ENCODE data around the gene MGAT2. TPM values are rescaled to one million over a fixed set of nuclear protein-coding genes. Genes with fewer than 3 reads are reported as not detected.
A peak's percentile ranks its signal among the peaks of the same experiment; 100 is the strongest.
"Not testable (repeated sequence)": the region's sequence is repeated elsewhere in the genome, so short reads cannot be mapped to it uniquely, and the experiment has no call there.

The MGAT2 gene
- 30.1 TPM for polyA plus RNA-seq (2012; ENCODE audit: insufficient read depth, insufficient read length)

DNA sequence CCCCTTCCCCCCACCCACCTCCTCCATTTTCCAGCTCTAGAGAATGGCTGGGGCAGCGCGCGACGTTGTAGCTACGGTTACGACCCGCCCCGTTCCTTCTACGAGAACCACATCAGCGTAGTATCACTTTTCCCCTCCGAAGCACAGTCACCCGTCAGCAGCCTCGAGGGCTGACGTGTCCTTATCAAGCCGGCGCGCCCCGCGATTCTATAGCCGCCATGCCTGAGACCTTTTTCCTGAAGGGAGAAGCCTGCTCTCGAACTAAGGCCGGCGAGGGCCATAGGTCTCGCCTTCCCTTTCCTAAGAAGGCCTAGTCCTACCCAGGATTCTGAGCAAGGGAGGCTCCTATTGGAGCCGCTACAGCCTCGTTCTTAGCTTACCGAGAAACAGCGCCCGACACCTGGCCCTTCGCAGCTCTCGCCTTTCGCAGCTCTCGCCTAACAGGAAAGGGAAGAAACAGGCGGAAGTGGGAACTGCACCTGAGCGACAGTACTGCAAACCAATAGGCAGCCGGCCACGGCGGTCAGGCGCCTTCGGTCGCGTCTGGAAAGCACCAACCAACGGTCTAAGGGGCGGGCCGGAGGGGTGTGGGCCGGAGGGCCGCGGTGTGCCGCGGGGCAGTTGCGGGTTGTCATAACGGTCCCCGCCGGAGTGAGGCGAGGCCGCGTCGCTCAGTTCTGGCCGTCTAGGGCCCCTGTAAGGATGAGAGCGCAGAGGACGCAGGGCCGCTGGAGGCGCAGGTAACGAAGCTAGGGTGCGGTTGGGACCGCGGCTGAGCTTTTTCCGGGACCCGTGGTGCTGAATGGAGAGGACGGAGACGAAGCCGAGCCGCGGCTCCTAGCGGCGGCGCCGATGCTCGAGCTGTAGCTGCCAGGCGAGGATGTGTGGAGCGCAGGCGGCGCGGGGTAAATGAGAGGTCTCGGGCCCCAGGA, at the start of gene MGAT2, which contains the start of gene RPL36AL:
TSS of gene MGAT2 (plus strand) at position 618 of the 932 bp plus-strand sequence. CDS start 470 bp downstream, outside the sequence.
TSS of gene RPL36AL (minus strand) at position 445 of the 932 bp plus-strand sequence. CDS start 1,522 bp downstream, outside the sequence.
- peak within 1 kb of the TSS; percentile 74 for H3K4me3 ChIP-seq (ENCODE audit: low read length)
- peak; percentile 97 for DNase-seq (ENCODE audit: low read depth, low spot score)

DNA sequence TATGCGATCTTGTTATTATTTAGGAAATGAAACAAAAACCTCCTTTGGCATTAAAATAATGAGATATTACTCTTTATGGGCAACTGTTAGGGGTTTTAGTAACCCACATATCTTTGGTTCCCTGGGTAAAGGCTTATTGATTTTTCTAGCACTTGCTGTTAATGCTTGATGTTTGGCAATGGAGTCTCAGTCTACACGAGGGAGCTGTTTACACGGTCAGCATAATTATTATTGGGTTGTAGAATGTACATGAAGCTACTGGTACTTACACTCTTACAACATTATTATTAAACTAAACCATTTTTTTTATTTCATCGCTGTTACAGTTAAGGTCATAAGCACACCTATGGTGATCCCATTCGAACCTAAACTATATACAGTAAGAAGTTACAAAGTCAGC, 46.6 kb upstream of the MGAT2 start:
- no peak overlapping the region for H3K4me3 ChIP-seq (ENCODE audit: low read length)
- DNase-seq (ENCODE audit: low read depth, low spot score) = no peak

DNA sequence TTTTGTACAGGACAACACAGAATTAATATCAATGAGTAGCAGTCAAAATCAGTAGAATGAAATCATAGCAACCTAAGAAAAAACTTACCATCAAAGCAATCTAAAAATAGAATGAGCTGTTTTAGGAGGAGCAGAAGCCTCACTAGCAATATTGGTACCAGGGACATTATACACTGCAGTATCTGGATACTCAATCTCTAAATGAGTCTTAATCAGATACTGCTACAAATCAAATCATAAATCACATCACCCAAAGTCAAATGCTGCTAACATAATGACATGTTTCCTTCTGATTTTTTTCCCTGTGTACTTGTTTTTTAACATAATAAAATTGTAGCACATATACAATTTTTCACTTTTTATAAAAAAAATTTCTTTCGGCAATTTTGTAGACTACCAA, 42.5 kb upstream of the MGAT2 start:
- no peak for DNase-seq (ENCODE audit: low read depth, low spot score)
- no peak overlapping the region for H3K4me3 ChIP-seq (ENCODE audit: low read length)

DNA sequence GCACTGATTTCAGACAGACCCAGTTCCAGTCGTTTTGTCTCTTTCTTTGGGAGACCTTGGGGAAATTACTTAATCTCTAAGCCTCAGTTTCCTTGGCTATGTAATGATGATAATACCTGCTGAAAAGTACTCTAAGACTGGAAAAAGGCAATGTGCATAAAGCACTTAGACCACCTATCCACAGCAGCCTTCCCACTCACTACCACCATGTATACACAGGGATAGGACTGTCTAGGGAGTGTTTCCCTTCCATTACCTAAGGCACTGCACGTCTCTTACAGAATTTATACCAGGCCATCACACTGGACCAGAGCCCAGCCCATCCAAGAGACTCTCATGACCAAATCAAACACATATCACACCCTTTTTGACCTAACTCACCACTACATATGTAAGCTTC, 40.8 kb upstream of the MGAT2 start:
- no peak for DNase-seq (ENCODE audit: low read depth, low spot score)
- no peak overlapping the region for H3K4me3 ChIP-seq (ENCODE audit: low read length)

DNA sequence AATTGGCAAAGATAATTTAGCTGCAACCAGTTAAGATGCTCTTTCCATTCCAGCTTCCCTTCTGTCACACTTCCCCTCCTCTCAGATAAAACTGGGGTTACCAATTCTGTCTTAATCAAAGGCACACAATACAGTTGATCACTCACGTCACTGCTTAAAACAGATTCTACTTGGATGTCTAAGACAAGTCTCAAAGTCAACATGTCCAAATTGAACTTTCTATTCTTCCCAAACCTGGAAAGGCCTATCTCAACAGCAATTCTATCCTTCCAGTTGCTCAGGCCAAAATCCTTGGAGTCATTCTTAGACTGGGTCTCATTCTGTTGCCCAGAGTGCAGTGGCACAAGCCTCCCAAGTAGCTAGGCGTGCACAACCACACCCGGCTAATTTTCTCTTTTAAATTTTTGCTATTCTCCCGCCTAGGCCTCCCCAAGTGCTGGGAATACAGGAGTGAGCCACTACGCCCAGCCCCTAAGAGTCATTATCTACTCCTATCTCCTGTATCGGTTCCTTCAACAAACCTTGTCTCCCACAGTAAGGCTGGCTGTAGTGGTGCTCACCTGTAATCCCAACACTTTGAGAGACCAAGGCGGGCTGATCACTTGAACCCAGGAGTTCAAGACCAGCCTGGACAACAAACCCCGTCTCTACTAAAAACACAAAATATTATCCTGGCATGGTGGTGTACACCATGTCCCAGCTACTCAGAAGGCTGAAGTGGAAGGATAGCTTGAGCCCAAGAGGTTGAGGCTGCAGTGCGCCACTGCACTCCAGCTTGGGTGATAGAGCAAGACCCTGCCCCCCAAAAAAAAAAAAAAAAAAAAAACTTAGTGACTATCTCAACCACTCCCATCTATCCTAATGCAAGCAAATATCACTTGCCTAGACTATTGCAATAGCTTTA, 39.1 kb upstream of the MGAT2 start:
- no peak overlapping the region for H3K4me3 ChIP-seq (ENCODE audit: low read length)
- no peak for DNase-seq (ENCODE audit: low read depth, low spot score)

DNA sequence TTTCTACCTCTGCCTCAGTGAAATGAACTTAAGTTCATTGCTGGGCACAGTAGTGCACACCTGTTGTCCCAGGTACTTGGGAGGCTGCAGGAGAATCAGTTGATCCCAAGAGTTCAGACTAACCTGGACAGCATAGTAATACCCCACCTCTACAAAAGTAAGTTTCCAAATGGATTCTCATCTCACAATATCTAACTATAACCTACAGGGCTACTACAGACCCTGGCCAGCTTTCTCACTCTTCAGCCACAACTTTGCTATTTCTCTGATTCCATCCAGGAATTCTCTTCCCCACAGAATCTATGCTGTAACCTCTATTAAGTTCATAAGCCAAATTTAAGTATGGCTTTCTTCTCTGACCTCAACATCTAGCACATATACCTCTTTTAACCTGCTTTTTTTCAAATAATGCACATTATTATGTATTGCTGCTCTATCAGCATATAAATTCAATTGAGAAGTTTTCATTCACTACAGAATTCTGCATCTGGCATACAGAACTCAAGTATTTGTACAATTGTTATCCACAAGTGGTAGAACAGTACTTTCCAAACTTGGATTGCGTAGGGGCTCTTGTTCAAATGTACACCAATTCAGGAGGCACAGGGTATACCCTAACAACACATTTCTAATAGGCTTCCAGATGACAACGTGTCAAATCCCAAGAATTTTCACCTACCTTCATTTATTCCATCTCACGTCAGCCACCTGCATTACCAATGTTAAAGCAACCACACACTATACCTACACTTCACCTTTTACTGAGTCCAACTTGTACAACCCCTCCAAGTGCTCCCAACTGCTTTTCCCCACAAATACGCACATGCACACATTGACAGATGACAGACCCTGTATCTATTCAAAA, 38.3 kb upstream of the MGAT2 start:
- no peak overlapping the region for H3K4me3 ChIP-seq (ENCODE audit: low read length)
- DNase-seq (ENCODE audit: low read depth, low spot score) = no peak

DNA sequence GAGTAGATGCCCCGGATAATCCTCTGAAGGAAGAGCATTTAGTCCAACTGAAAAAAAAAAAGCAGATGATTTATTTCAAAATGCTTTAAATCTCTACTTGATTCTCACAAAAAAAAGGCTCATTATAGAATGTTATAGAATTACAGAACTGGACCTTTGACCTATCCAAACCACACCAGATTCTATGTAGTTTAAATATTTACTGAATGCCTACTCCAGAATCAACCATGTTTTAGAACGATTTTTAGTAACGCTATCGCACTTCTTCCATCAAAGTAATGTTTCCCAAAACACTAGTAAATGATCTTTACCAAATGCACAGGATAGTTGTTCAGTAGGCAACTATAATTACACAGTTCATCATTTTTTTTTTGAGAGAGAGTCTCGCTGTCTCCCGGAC, 37.0 kb upstream of the MGAT2 start:
- H3K4me3 ChIP-seq (ENCODE audit: low read length) = no peak overlapping the region
- no peak for DNase-seq (ENCODE audit: low read depth, low spot score)

DNA sequence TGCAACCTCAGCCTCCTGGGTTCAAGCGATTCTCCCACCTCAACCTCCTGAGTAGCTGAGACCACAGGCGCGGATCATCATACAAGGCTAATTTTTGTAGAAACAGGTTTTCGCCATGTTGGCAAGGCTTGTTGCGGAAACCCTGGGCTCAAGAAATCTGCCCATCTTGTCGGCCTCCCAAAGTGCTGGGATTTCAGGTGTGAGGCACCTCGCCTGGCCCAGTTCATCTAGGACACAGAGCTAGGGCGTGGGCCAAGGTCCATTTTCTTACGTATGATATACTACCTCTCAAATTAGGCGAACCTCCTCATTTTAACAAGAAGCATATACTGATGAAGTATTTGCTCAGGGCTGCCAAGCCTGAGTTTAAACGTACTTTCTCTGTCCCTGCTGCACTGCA, 36.5 kb upstream of the MGAT2 start:
- no peak for DNase-seq (ENCODE audit: low read depth, low spot score)
- peak overlapping the region; percentile 98 for H3K4me3 ChIP-seq (ENCODE audit: low read length)

DNA sequence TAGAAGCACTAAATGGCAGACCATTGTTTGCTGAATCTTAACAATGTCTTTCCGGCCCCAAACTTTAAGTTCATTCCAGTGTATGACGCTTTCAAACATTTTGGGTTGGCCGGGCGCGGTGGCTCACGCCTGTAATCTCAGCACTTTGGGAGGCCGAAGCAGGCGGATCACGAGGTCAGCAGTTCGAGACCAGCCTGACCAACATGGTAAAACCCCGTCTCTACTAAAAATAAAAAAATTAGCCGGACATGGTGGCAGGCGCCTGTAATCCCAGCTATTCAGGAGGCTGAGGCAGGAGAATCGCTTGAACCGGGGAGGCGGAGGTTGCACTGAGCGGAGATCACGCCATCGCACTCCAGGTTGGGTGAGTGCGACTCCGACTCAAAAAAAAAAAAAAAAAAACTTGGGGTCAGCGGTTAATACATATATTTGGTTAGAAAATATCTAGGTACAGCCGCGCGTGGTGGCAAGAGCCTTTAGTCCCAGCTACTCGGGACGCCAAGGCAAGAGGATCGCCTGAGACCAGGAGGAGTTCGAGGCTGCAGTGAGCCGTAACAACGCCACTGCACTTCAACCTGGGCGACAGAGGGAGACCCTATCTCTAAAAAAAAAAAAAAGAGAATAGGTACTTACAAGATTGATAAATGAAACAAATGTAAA, 35.5 kb upstream of the MGAT2 start:
- DNase-seq (ENCODE audit: low read depth, low spot score) = not testable (repeated sequence)
- peak overlapping the region; percentile 98 for H3K4me3 ChIP-seq (ENCODE audit: low read length)

DNA sequence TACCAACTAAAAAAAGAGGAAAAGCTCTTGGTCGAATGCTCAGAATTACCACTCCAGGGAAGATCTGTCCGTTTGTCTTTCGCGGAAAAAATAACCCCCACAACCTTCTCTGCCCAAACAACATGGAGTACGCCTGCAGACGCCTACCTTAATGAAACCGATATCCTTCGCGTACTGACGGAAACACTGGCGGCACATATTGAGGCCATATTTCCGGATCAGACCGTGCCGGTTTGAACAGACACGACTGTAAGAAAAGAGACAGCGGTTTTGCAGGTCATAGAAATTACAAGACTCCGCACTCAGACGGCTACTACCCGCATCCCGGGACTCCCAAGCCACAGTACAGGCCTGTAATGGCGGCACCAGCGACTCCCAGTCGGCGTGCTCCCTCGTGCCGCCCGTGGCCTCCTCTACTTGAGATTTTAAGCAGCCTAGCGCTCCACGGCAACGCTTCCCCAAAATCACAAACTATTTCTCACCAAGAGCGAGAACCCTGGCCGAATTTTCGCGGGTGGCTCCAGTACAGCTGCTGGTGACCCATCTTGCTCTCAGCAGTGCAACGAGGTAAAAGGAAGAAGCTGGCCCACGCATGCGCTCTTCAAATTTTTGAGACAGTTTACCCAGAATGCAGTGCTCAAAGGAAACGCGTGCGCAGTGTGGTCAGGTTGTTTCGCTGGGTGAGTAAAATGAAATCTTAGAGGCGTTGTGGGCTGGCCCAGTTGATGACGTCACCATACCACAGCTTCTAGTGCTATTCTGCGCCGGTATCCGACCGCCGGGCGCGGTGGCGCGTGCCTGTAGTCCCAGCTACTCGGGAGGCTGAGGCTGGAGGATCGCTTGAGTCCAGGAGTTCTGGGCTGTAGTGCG, 34.6 kb upstream of the MGAT2 start, which contains the start of gene RPS29:
TSS of gene RPS29 (minus strand) at position 578 of the 870 bp plus-strand sequence. CDS start at position 544, 34 bp downstream.
- peak; percentile 100 for DNase-seq (ENCODE audit: low read depth, low spot score)
- peak within 1 kb of the TSS; percentile 98 for H3K4me3 ChIP-seq (ENCODE audit: low read length)

DNA sequence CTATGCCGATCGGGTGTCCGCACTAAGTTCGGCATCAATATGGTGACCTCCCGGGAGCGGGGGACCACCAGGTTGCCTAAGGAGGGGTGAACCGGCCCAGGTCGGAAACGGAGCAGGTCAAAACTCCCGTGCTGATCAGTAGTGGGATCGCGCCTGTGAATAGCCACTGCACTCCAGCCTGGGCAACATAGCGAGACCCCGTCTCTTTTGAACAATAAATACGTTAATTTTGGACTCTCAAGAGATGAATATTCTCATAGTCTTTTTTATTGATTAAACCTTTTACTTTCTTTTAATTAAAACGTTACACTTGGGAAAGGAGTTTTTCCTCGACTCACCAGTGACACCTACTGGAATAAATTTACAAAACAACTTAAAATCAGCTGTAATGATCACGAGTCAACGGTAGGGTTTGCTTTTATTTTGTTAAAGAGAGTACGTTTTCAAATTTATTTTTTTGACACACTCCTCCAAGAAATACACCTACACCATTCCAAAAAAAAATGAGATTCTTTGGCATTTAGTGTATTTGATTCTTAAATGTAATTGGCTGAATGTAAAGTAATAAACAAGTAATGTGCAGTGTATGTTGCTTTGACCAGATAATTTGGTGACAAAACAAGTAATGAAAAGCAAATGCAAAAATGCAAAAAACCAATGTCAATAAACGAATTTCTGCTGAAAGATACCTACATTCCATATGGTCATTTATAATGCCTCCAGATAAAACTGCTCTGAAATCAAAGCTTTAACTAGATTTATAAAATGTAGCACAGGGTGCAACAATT, 33.7 kb upstream of the MGAT2 start:
- H3K4me3 ChIP-seq (ENCODE audit: low read length) = peak overlapping the region; percentile 98
- peak; percentile 84 for DNase-seq (ENCODE audit: low read depth, low spot score)

DNA sequence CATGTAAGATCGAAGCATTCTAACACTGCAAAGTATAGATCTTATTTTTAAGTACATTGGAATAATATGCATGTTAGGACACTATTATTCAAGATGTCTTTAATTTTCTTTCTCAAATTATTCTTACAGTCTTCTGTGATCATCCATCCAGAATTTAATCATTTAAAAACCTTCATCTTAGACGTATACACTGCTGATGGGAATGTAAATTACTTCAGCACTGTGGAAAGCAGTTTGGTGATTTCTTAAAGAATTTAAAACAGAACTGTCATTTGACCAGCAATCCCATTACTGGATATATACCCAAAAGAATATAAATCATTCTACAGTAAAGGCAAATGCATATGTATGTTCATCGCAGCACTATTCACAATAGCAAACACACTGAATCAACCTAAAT, 31.2 kb upstream of the MGAT2 start:
- DNase-seq (ENCODE audit: low read depth, low spot score) = no peak
- H3K4me3 ChIP-seq (ENCODE audit: low read length) = no peak overlapping the region

DNA sequence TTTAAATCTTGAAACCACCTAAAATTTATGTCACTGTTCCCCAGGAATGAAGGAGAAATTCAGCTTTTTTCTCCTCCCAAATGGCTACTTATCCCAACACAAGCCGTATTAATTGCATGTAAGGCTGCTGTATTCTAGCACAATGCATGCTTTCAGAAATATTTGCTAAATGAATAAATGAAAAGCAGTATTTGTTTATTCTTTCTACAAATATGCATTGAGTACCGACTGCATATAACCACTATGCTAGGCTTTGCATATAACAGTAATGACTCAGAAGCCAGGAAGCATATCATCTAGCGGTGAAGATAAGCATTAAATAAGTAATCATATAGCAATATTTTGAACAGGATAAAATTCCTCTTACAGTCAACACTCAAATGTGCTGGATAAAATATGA, 27.6 kb upstream of the MGAT2 start:
- no peak for DNase-seq (ENCODE audit: low read depth, low spot score)
- no peak overlapping the region for H3K4me3 ChIP-seq (ENCODE audit: low read length)

DNA sequence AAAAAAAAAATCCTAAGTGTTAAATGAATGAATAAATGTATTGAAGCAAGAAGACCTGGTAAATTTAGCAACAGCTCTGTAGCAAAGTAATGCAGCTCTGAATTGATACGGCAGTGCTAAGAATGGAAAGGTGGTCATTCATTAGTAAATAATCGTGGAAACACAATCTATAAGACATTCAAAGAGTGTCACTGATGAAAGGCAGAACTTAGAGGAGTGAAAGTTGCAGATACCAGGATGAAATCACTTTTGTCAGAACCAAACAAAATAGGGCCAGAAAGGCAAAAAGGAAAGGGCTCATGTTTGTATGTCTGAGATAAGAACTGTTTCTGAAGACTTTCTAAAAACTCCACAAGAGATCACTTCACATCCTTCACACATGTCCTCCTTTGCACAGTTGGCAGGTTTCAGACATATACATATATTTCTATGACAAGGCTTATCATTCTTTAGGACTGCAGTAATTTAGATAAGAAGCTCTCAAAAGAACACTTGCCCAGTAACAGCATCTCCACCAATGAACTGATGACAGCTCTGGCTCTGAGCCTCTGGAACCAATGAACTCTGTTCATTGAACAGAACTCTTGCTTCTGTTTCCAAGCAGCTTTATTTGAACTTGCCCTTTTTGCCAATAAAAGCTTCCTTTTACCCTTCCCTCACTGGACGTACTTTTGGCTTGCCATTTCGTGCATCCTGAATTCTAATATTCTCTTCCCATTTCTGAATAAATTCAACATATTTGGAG, 26.1 kb upstream of the MGAT2 start:
- H3K4me3 ChIP-seq (ENCODE audit: low read length) = no peak overlapping the region
- DNase-seq (ENCODE audit: low read depth, low spot score) = peak; percentile 48

DNA sequence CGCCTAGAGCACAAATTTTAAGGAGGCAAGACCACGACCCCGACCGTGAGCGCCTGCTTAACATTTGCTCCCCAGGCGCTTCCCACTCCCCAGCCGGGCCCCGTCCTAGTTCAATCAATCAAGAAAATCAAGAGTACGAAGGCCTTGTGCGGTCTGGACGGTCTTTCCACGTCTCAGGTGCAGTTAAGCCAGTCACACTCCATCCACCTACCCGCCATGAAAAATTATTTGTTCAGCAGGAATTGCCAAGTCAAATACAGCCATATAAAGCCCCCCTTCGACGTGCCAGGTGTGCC, 22.5 kb upstream of the MGAT2 start:
- peak overlapping the region; percentile 98 for H3K4me3 ChIP-seq (ENCODE audit: low read length)
- DNase-seq (ENCODE audit: low read depth, low spot score) = no peak

All from Jurkat, Clone E6-1 (cell line).